ENCODE results near the gene STK32B.

- TF ChIP-seq CTCF (IDR thresholded peaks at IDR 0.05; ENCODE audit: extremely low read depth in 1 of 2, insufficient read depth in 1 of 2, low read depth in 1 of 2, low read length in 2 of 2), result no peak
- TF ChIP-seq FOS (IDR thresholded peaks at IDR 0.05; ENCODE audit: borderline replicate concordance, insufficient read depth, low read length), result no peak
- no peak for TF ChIP-seq POLR2A (IDR thresholded peaks at IDR 0.05; ENCODE audit: low read depth, low read length)
- TF ChIP-seq POLR2AphosphoS5 (IDR thresholded peaks at IDR 0.05; ENCODE audit: insufficient read depth, low read depth, low read length), result no peak
- no peak for TF ChIP-seq JUN (IDR thresholded peaks at IDR 0.05; ENCODE audit: borderline replicate concordance, insufficient read depth, insufficient read length, low read depth)
Measured at GRCh38 chr4:5043579-5043978, 7.7 kb upstream of the STK32B start.

All from endothelial cell of umbilical vein (primary cell).